ENCODE data around the gene VRK2. TPM values are rescaled to one million over a fixed set of nuclear protein-coding genes. Genes with fewer than 3 reads are reported as not detected.

Gene VRK2
- total RNA-seq, 2 experiments from 2014 or later: 26.2 to 28.4 TPM

Other genes with a start within 250 kb of the VRK2 start
- gene FANCL, start 194.5 kb downstream of the VRK2 start, total RNA-seq: 10 to 100 TPM; 26.5 to 28.2 TPM